ENCODE results near the gene KMT2E.

DNA sequence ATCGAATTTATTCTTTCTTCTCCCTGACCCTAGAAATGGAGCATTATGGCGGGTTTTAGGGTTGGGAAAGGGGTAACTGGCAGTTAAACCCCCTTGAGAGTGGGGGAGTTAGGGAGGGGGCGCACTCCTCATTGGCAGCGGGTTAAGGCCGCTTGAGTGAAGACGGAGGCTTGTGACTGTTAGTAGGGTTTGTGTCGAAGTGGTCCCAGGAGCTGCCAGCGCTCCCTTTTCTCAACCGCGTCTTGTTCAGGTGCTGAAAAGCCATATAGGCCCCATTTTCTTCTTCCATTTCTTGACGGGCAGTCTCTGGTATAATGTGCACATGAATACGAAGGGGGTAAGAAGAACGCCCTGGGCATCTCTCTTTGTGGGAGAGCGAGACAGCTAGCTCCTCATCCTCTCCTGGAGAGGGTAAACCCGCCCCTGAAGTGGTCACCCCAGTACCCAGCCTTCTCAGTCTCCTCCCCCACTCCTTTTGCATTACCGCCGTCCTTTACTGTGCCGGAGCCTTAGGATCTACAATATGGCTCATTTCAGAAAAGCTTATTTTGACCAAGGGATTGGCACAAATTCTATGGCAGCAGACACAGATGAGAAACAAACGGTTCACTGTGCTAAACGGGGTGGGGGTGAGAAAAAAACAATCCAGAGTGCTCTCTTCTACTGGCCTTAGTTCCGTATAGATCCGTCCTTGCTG lies 836 bp downstream of the KMT2E start:
- TF ChIP-seq, protein P1, sequence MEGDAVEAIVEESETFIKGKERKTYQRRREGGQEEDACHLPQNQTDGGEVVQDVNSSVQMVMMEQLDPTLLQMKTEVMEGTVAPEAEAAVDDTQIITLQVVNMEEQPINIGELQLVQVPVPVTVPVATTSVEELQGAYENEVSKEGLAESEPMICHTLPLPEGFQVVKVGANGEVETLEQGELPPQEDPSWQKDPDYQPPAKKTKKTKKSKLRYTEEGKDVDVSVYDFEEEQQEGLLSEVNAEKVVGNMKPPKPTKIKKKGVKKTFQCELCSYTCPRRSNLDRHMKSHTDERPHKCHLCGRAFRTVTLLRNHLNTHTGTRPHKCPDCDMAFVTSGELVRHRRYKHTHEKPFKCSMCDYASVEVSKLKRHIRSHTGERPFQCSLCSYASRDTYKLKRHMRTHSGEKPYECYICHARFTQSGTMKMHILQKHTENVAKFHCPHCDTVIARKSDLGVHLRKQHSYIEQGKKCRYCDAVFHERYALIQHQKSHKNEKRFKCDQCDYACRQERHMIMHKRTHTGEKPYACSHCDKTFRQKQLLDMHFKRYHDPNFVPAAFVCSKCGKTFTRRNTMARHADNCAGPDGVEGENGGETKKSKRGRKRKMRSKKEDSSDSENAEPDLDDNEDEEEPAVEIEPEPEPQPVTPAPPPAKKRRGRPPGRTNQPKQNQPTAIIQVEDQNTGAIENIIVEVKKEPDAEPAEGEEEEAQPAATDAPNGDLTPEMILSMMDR (IDR thresholded peaks at IDR 0.05), result no peak
- TF ChIP-seq CEBPB (IDR thresholded peaks at IDR 0.05) (no peak), NR3C1 (IDR thresholded peaks at IDR 0.05) (no peak), JUN (IDR thresholded peaks at IDR 0.05) (no peak)
